ENCODE data around the gene CADM1. TPM values are rescaled to one million over a fixed set of nuclear protein-coding genes. Genes with fewer than 3 reads are reported as not detected.

Gene CADM1
- polyA plus RNA-seq, 1 donor (not counting 4 experiments of a cell fraction or from before 2014, with no cell fraction given), result 9.5 TPM

DNA sequence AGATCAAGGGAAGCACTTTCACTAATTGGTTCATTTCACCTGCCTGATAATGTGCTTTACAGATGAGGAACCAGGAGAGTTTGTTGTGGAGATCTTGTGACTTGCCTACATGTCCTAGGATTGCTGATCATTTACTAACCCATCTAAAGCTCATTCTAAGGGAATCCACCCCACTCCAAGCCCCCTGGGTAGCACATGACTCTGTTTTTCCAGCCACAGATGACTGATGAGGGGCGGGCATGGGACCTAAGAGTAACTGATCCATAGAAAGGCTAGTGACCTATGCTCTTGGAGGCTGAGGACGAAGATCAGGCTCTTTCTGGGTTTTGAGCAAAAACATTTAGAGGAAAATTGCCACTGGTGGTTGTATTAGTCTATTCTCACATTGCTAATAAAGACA lies 378.1 kb downstream of the CADM1 start:
- no peaks in the 10 kb centered on the region for H3K4me1 ChIP-seq (ENCODE audit: control insufficient read depth, extremely low read depth, insufficient read depth, low read length)
- no peak for DNase-seq (ENCODE audit: low read depth, low spot score)
- no peak overlapping the region for H3K4me3 ChIP-seq (ENCODE audit: control insufficient read depth in 2 of 3, extremely low read depth in 1 of 3, insufficient read depth in 2 of 3, low read depth in 1 of 3, low read length in 3 of 3)
- no peak for FAIRE-seq
- H3K79me2 ChIP-seq (ENCODE audit: control insufficient read depth, insufficient read depth, low read length), result no peaks in the 10 kb centered on the region
- H3K27ac ChIP-seq (ENCODE audit: control insufficient read depth, insufficient read depth, low read length), result no peak overlapping the region
- H3K9ac ChIP-seq (ENCODE audit: control insufficient read depth, extremely low read depth, insufficient read depth, low read length), result no peak overlapping the region
- H4K20me1 ChIP-seq (ENCODE audit: control insufficient read depth, extremely low read depth, insufficient read depth, low read length), result no peaks in the 10 kb centered on the region
- dilution Hi-C loops (cut with MboI; ENCODE audit: extremely low pct_ligation_motif_present, low sequenced_read_pairs), result no loop called here
- H3K36me3 ChIP-seq (ENCODE audit: control insufficient read depth in 2 of 2, extremely low read depth in 1 of 2, insufficient read depth in 2 of 2, low read length in 2 of 2), result no peaks in the 10 kb centered on the region
- no peak overlapping the region for H3K4me2 ChIP-seq (ENCODE audit: control insufficient read depth, extremely low read depth, insufficient read depth, low read depth, low read length)
- H3K9me1 ChIP-seq (ENCODE audit: control insufficient read depth, extremely low read depth, insufficient read depth, low read length), result no peaks in the 10 kb centered on the region
- TF ChIP-seq EZH2 (IDR thresholded peaks at IDR 0.05; ENCODE audit: low read length), result no peak
- TF ChIP-seq, protein P1, sequence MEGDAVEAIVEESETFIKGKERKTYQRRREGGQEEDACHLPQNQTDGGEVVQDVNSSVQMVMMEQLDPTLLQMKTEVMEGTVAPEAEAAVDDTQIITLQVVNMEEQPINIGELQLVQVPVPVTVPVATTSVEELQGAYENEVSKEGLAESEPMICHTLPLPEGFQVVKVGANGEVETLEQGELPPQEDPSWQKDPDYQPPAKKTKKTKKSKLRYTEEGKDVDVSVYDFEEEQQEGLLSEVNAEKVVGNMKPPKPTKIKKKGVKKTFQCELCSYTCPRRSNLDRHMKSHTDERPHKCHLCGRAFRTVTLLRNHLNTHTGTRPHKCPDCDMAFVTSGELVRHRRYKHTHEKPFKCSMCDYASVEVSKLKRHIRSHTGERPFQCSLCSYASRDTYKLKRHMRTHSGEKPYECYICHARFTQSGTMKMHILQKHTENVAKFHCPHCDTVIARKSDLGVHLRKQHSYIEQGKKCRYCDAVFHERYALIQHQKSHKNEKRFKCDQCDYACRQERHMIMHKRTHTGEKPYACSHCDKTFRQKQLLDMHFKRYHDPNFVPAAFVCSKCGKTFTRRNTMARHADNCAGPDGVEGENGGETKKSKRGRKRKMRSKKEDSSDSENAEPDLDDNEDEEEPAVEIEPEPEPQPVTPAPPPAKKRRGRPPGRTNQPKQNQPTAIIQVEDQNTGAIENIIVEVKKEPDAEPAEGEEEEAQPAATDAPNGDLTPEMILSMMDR (optimal IDR thresholded peaks at IDR 0.05 in 1 of 3, IDR thresholded peaks at IDR 0.05 in 1 of 3, conservative IDR thresholded peaks at IDR 0.05 in 1 of 3; ENCODE audit: extremely low read depth in 1 of 3, insufficient read depth in 2 of 3, low read length in 3 of 3), result no peak
- no peaks in the 10 kb centered on the region for H3K27me3 ChIP-seq (ENCODE audit: control insufficient read depth, extremely low read depth, insufficient read depth, low read length)
- no peaks in the 10 kb centered on the region for H3K9me3 ChIP-seq (ENCODE audit: control insufficient read depth, low read depth, low read length)
- no peak overlapping the region for H2AFZ ChIP-seq (ENCODE audit: control insufficient read depth, low read length)

GRCh38 chr11:115124786-115125185 lies 379.4 kb downstream of the CADM1 start:
- no peak overlapping the region for H3K9ac ChIP-seq (ENCODE audit: control insufficient read depth, extremely low read depth, insufficient read depth, low read length)
- H3K4me1 ChIP-seq (ENCODE audit: control insufficient read depth, extremely low read depth, insufficient read depth, low read length), result no peaks in the 10 kb centered on the region
- H3K36me3 ChIP-seq (ENCODE audit: control insufficient read depth in 2 of 2, extremely low read depth in 1 of 2, insufficient read depth in 2 of 2, low read length in 2 of 2), result no peaks in the 10 kb centered on the region
- no peak for TF ChIP-seq EZH2 (IDR thresholded peaks at IDR 0.05; ENCODE audit: low read length)
- TF ChIP-seq, protein P1 (optimal IDR thresholded peaks at IDR 0.05 in 1 of 3, IDR thresholded peaks at IDR 0.05 in 1 of 3, conservative IDR thresholded peaks at IDR 0.05 in 1 of 3; ENCODE audit: extremely low read depth in 1 of 3, insufficient read depth in 2 of 3, low read length in 3 of 3), result no peak
- H3K4me2 ChIP-seq (ENCODE audit: control insufficient read depth, extremely low read depth, insufficient read depth, low read depth, low read length), result no peak overlapping the region
- no peak for DNase-seq (ENCODE audit: low read depth, low spot score)
- no peaks in the 10 kb centered on the region for H3K9me1 ChIP-seq (ENCODE audit: control insufficient read depth, extremely low read depth, insufficient read depth, low read length)
- no peak for FAIRE-seq
- no peak overlapping the region for H3K4me3 ChIP-seq (ENCODE audit: control insufficient read depth in 2 of 3, extremely low read depth in 1 of 3, insufficient read depth in 2 of 3, low read depth in 1 of 3, low read length in 3 of 3)
- dilution Hi-C loops (cut with MboI; ENCODE audit: extremely low pct_ligation_motif_present, low sequenced_read_pairs), result no loop called here
- no peak overlapping the region for H3K27ac ChIP-seq (ENCODE audit: control insufficient read depth, insufficient read depth, low read length)
- no peaks in the 10 kb centered on the region for H4K20me1 ChIP-seq (ENCODE audit: control insufficient read depth, extremely low read depth, insufficient read depth, low read length)
- H2AFZ ChIP-seq (ENCODE audit: control insufficient read depth, low read length), result no peak overlapping the region
- no peaks in the 10 kb centered on the region for H3K9me3 ChIP-seq (ENCODE audit: control insufficient read depth, low read depth, low read length)
- no peaks in the 10 kb centered on the region for H3K27me3 ChIP-seq (ENCODE audit: control insufficient read depth, extremely low read depth, insufficient read depth, low read length)
- H3K79me2 ChIP-seq (ENCODE audit: control insufficient read depth, insufficient read depth, low read length), result no peaks in the 10 kb centered on the region

Measured in keratinocyte (primary cell).